Hepatocyte (in vitro differentiated cells): ENCODE measurements around the gene TGM3. TPM values are rescaled to one million over a fixed set of nuclear protein-coding genes. Genes with fewer than 3 reads are reported as not detected.

Experiments used
- DNase-seq: peaks from one replicate; pipeline ENCODE4 v3.0.0-alpha.2; 2016; ENCODE audit warnings: low spot score
- H2AFZ ChIP-seq: fragments of 200-600 bp; sonication (generic); 2 replicates; pipeline ENCODE4 v1.6.0; 2016; ENCODE audit warnings: antibody characterized with exemption, mild to moderate bottlenecking
- H3K27ac ChIP-seq: fragments of 200-600 bp; sonication (generic); 2 replicates; pipeline ENCODE4 v1.5.1; 2016; ENCODE audit warnings: mild to moderate bottlenecking
- H3K27me3 ChIP-seq: fragments of 200-600 bp; sonication (generic); 2 replicates; pipeline ENCODE4 v1.6.1; 2016
- H3K36me3 ChIP-seq: fragments of 200-600 bp; sonication (generic); replicated peaks from 2 replicates; pipeline ENCODE4 v1.5.1; 2016; ENCODE audit warnings: low read depth; ENCODE audit not compliant: insufficient read depth
- H3K4me1 ChIP-seq: fragments of 200-600 bp; sonication (generic); 2 replicates; pipeline ENCODE4 v1.5.1; 2016; ENCODE audit warnings: mild to moderate bottlenecking, moderate library complexity; ENCODE audit not compliant: insufficient read depth
- H3K4me2 ChIP-seq: fragments of 200-600 bp; sonication (generic); 2 replicates; pipeline ENCODE4 v1.6.0; 2016
- H3K4me3 ChIP-seq: fragments of 200-600 bp; sonication (generic); 2 replicates; pipeline ENCODE4 v1.5.1; 2016; ENCODE audit warnings: mild to moderate bottlenecking
- H3K79me2 ChIP-seq: fragments of 200-600 bp; sonication (generic); 2 replicates; pipeline ENCODE4 v1.6.0; 2017; ENCODE audit warnings: mild to moderate bottlenecking
- H3K9me2 ChIP-seq: fragments of 200-600 bp; sonication (generic); replicated peaks from 2 replicates; pipeline ENCODE4 v1.6.0; 2017; ENCODE audit warnings: mild to moderate bottlenecking; ENCODE audit not compliant: insufficient read depth
- H3K9me3 ChIP-seq: fragments of 200-600 bp; sonication (generic); 2 replicates; pipeline ENCODE4 v1.5.1; 2016; ENCODE audit warnings: low read depth, mild to moderate bottlenecking
- H4K20me1 ChIP-seq: fragments of 200-600 bp; sonication (generic); 2 replicates; pipeline ENCODE4 v1.6.0; 2016; ENCODE audit warnings: mild to moderate bottlenecking; ENCODE audit not compliant: insufficient read depth, poor library complexity, severe bottlenecking
- EZH2 ChIP-seq: fragments of 200-600 bp; sonication (generic); IDR thresholded peaks from 2 replicates; pipeline ENCODE4 v1.6.1; 2016; ENCODE audit warnings: antibody characterized with exemption, mild to moderate bottlenecking, borderline replicate concordance
- EZH2phosphoT487 ChIP-seq: fragments of 200-600 bp; sonication (generic); IDR thresholded peaks from one replicate; pipeline ENCODE4 v1.6.1; 2018; ENCODE audit warnings: antibody characterized with exemption, mild to moderate bottlenecking, low read depth, moderate library complexity; ENCODE audit not compliant: unreplicated experiment, severe bottlenecking
- WGBS: methylation state at CpG from one replicate; pipeline ENCODE4 v1.1.6; 2016; ENCODE audit warnings: low lambda C conversion rate; ENCODE audit errors: missing lambda C conversion rate; 5-methylcytosine and 5-hydroxymethylcytosine counted together
- polyA plus RNA-seq: library from polyadenylated mRNA; unstranded; fragments of >200 nt; fragmentation: Nextera tagmentation; extraction: Ambion mirVana; gene quantifications from 2 replicates; pipeline ENCODE4 v1.2.1, GENCODE V29; 2016
- total RNA-seq: library from RNA; depleted of rRNA; stranded (reverse); fragments of >200 nt; gene quantifications from 2 replicates; pipeline ENCODE4 v1.2.3, GENCODE V29; 2014
- TF ChIP-seq, protein P1 (sequence below): fragments of 200-600 bp; sonication (generic); IDR thresholded peaks from 2 replicates; pipeline ENCODE4 v1.5.1; 2016; ENCODE audit warnings: antibody characterized with exemption, mild to moderate bottlenecking; ENCODE audit not compliant: poor library complexity

Gene TGM3
- total and polyA plus RNA-seq, 2 experiments from 2014 or later = 0.15 to 0.23 TPM

DNA sequence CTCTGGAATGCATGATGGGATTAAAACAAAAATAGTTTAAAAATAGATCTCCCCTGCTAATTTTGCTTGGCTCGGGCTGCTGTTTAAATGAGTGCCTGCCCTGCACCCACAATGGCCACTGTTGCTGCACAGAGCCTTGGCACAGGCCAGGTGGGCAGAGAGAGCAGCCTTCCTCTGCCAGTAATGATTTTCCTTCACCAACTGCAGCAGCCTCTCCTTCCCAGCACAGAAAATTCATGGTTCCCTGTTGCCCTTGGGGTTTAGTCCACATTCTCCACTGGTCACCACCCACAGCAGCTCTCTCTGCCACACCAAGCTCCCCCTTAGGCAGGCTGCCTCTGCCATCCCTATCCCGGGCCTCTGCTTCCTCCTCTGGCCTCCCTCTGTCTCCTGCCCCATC, 30.2 kb downstream of the TGM3 start:
- Histone ChIP-seq H3K4me1 (peaks cover 4% of the 10 kb centered on the region), H3K27me3 (no peaks in the 10 kb centered on the region), H3K9me3 (no peaks in the 10 kb centered on the region), H2AFZ (no peak overlapping the region), H3K4me2 (no peak overlapping the region), H3K4me3 (no peak overlapping the region), H3K27ac (no peak overlapping the region), H4K20me1 (no peaks in the 10 kb centered on the region), H3K36me3 (no peaks in the 10 kb centered on the region), H3K9me2 (no peaks in the 10 kb centered on the region), H3K79me2 (no peaks in the 10 kb centered on the region)
- no peak for DNase-seq
- TF ChIP-seq, protein P1, sequence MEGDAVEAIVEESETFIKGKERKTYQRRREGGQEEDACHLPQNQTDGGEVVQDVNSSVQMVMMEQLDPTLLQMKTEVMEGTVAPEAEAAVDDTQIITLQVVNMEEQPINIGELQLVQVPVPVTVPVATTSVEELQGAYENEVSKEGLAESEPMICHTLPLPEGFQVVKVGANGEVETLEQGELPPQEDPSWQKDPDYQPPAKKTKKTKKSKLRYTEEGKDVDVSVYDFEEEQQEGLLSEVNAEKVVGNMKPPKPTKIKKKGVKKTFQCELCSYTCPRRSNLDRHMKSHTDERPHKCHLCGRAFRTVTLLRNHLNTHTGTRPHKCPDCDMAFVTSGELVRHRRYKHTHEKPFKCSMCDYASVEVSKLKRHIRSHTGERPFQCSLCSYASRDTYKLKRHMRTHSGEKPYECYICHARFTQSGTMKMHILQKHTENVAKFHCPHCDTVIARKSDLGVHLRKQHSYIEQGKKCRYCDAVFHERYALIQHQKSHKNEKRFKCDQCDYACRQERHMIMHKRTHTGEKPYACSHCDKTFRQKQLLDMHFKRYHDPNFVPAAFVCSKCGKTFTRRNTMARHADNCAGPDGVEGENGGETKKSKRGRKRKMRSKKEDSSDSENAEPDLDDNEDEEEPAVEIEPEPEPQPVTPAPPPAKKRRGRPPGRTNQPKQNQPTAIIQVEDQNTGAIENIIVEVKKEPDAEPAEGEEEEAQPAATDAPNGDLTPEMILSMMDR = no peak
- TF ChIP-seq EZH2 = no peak
- TF ChIP-seq EZH2phosphoT487 = no peak
- WGBS = 94% methylated on average over 2 of the region's 2 CpGs

DNA sequence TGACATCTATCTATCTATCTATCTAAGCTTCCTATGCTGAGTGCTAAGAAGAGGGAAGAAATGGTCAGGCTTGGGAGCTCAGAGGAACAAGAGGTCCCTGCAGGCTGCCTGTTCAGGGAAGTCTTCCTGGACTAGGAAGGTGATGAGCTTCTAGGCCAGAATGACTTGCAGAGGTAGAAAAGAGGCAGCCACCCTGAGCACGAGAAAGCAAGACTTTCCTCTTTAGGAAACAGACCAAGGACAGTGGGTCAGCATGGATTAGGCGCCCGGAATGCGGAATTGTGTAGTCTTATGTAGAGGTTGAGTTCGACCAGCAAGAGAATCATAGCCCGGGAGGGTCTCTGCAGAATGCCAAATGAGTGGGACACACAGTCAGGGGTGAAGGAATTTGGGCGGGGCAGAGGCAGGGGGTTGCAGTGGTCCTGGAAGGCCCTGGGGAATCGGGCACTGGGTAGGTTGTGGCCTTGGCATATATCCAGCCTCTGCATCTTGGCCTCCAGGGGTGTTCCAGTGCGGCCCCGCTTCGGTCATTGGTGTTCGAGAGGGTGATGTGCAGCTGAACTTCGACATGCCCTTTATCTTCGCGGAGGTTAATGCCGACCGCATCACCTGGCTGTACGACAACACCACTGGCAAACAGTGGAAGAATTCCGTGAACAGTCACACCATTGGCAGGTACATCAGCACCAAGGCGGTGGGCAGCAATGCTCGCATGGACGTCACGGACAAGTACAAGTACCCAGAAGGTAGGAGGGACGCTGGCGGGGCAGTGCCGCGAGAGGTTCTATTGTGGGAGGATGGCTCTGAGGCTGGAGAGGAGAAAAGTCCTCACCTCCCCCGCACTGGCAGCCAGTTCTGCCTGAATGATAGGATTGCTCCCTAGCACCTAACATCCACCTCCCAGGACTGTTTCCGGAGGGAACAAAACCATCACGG, 32.1 kb downstream of the TGM3 start:
- Histone ChIP-seq H2AFZ (no peak overlapping the region), H3K27me3 (no peaks in the 10 kb centered on the region), H3K79me2 (no peaks in the 10 kb centered on the region), H3K4me1 (peaks cover 4% of the 10 kb centered on the region), H3K36me3 (no peaks in the 10 kb centered on the region), H3K4me3 (no peak overlapping the region), H3K27ac (no peak overlapping the region), H3K9me2 (no peaks in the 10 kb centered on the region), H3K4me2 (no peak overlapping the region), H3K9me3 (no peaks in the 10 kb centered on the region), H4K20me1 (no peaks in the 10 kb centered on the region)
- WGBS = 94% methylated on average over 30 of the region's 30 CpGs
- no peak for DNase-seq
- TF ChIP-seq EZH2phosphoT487 (no peak), EZH2 (no peak)
- TF ChIP-seq, protein P1 = no peak

DNA sequence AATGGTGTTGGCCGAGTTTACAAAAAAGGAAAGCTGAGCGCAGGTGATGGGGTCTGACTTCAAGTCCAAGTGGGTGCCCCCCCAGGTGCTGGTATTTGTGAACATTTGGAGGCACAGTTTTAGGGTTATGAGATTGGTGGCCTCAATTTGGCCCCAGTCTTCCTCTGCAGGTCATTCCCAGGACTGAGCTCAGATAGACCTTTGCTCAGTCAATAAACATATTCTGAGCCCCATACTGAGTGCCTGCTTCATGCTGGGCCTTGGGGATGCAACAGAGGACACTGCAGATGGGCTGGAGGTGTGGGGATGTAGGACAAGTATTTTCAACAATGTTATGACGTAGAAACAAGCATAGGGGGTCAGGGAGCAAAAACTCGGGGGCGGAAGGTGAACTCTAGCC, 33.5 kb downstream of the TGM3 start:
- Histone ChIP-seq H3K79me2 (no peaks in the 10 kb centered on the region), H3K9me2 (no peaks in the 10 kb centered on the region), H4K20me1 (no peaks in the 10 kb centered on the region), H3K4me1 (peaks cover 4% of the 10 kb centered on the region), H3K27me3 (peaks cover 8% of the 10 kb centered on the region), H3K9me3 (no peaks in the 10 kb centered on the region), H2AFZ (no peak overlapping the region), H3K4me2 (no peak overlapping the region), H3K27ac (no peak overlapping the region), H3K4me3 (no peak overlapping the region), H3K36me3 (no peaks in the 10 kb centered on the region)
- TF ChIP-seq EZH2 (no peak), EZH2phosphoT487 (no peak)
- TF ChIP-seq, protein P1 = no peak
- no peak for DNase-seq
- WGBS = 92% methylated on average over 5 of the region's 5 CpGs
